Astrocyte (in vitro differentiated cells and primary cell): ENCODE measurements around the gene FRY. TPM values are rescaled to one million over a fixed set of nuclear protein-coding genes. Genes with fewer than 3 reads are reported as not detected.

Source experiments
- DNase-seq: peaks from one replicate; pipeline ENCODE4 v3.0.0-alpha.2; 2010; ENCODE audit warnings: low read depth
- FAIRE-seq: peaks from 2 replicates; lab custom pipeline; 2011; peaks lifted over from hg19 to GRCh38; lab: Jason Lieb, UNC
- H2AFZ ChIP-seq: 2 replicates; pipeline ENCODE4 v1.6.0; 2012; ENCODE audit warnings: low read depth, low read length, inconsistent platforms
- H3K27ac ChIP-seq: 2 replicates; pipeline ENCODE4 v1.5.1; 2011; ENCODE audit warnings: low read depth, low read length, inconsistent platforms
- H3K27me3 ChIP-seq: 2 replicates; pipeline ENCODE4 v1.6.0; 2011; ENCODE audit warnings: low read length, inconsistent platforms; ENCODE audit not compliant: insufficient read depth
- H3K36me3 ChIP-seq: 2 replicates; pipeline ENCODE4 v1.5.1; 2011; ENCODE audit warnings: low read length, inconsistent platforms; ENCODE audit not compliant: insufficient read depth
- H3K4me1 ChIP-seq: 2 replicates; pipeline ENCODE4 v1.5.1; 2011; ENCODE audit warnings: low read length, inconsistent platforms; ENCODE audit not compliant: insufficient read depth
- H3K4me2 ChIP-seq: 2 replicates; pipeline ENCODE4 v1.6.0; 2012; ENCODE audit warnings: low read length, inconsistent platforms
- H3K4me3 ChIP-seq: 2 replicates; pipeline ENCODE4 v1.5.1; 2011; ENCODE audit warnings: low read depth, mild to moderate bottlenecking, low read length, inconsistent platforms; ENCODE audit not compliant: insufficient read depth
- H3K79me2 ChIP-seq: 2 replicates; pipeline ENCODE4 v1.6.0; 2012; ENCODE audit warnings: mild to moderate bottlenecking, low read length, inconsistent platforms; ENCODE audit not compliant: insufficient read depth
- H3K9ac ChIP-seq: 2 replicates; pipeline ENCODE4 v1.6.0; 2012; ENCODE audit warnings: mild to moderate bottlenecking, low read length, inconsistent platforms
- H3K9me3 ChIP-seq: 2 replicates; pipeline ENCODE4 v1.5.1; 2012; ENCODE audit warnings: low read depth, mild to moderate bottlenecking, low read length, inconsistent platforms; ENCODE audit not compliant: insufficient read depth
- H4K20me1 ChIP-seq: 2 replicates; pipeline ENCODE4 v1.6.0; 2012; ENCODE audit warnings: low read length, inconsistent platforms; ENCODE audit not compliant: insufficient read depth
- H3K27ac Mint-ChIP-seq: one replicate; pipeline ENCODE4 v1.8.0; 2021; ENCODE audit warnings: mild to moderate bottlenecking, mixed read lengths; ENCODE audit not compliant: unreplicated experiment
- H3K27me3 Mint-ChIP-seq: one replicate; pipeline ENCODE4 v1.8.0; 2021; ENCODE audit warnings: low read depth, mixed read lengths; ENCODE audit not compliant: unreplicated experiment
- H3K36me3 Mint-ChIP-seq: one replicate; pipeline ENCODE4 v1.8.0; 2021; ENCODE audit warnings: low read depth, mixed read lengths; ENCODE audit not compliant: unreplicated experiment
- H3K4me1 Mint-ChIP-seq: one replicate; pipeline ENCODE4 v1.8.0; 2021; ENCODE audit warnings: low read depth, mixed read lengths; ENCODE audit not compliant: unreplicated experiment
- H3K4me3 Mint-ChIP-seq: one replicate; pipeline ENCODE4 v1.8.0; 2021; ENCODE audit warnings: mild to moderate bottlenecking, moderate library complexity, mixed read lengths; ENCODE audit not compliant: unreplicated experiment
- H3K9me3 Mint-ChIP-seq: one replicate; pipeline ENCODE4 v1.8.0; 2021; ENCODE audit warnings: mild to moderate bottlenecking, mixed read lengths; ENCODE audit not compliant: unreplicated experiment
- CTCF ChIP-seq: IDR thresholded peaks from 2 replicates; pipeline ENCODE4 v1.5.1; 2011; ENCODE audit warnings: low read depth, mild to moderate bottlenecking, inconsistent platforms, low read length, moderate library complexity; ENCODE audit not compliant: insufficient read depth
- EZH2 ChIP-seq: IDR thresholded peaks from 2 replicates; pipeline ENCODE4 v1.6.1; 2012; ENCODE audit warnings: mild to moderate bottlenecking, low read length, inconsistent platforms; ENCODE audit not compliant: insufficient read depth
- total RNA-seq: library from RNA; stranded (reverse); gene quantifications from 2 replicates; pipeline ENCODE4 v1.2.1, GENCODE V29; 2021

Gene FRY
- total RNA-seq, 1 donor from 2014 or later, result 4.6 TPM

GRCh38 chr13:32252812-32253438 is 221.4 kb downstream of the FRY start:
- H3K9me3 Mint-ChIP-seq, result no peaks in the 10 kb centered on the region
- H3K27ac ChIP-seq, result no peak overlapping the region
- no peak overlapping the region for H2AFZ ChIP-seq
- no peaks in the 10 kb centered on the region for H3K4me1 Mint-ChIP-seq
- H3K4me2 ChIP-seq, result no peak overlapping the region
- no peak for FAIRE-seq
- H3K4me3 Mint-ChIP-seq, result no peak overlapping the region
- H4K20me1 ChIP-seq, result no peaks in the 10 kb centered on the region
- H3K36me3 Mint-ChIP-seq, result peaks cover 3% of the 10 kb centered on the region
- no peaks in the 10 kb centered on the region for H3K27me3 Mint-ChIP-seq
- H3K4me1 ChIP-seq, result no peaks in the 10 kb centered on the region
- no peaks in the 10 kb centered on the region for H3K9me3 ChIP-seq
- H3K9ac ChIP-seq, result no peak overlapping the region
- H3K79me2 ChIP-seq, result no peaks in the 10 kb centered on the region
- H3K4me3 ChIP-seq, result no peak overlapping the region
- H3K27me3 ChIP-seq, result no peaks in the 10 kb centered on the region
- no peaks in the 10 kb centered on the region for H3K36me3 ChIP-seq
- no peak for TF ChIP-seq CTCF
- no peak for TF ChIP-seq EZH2
- DNase-seq, result no peak
- no peak overlapping the region for H3K27ac Mint-ChIP-seq

GRCh38 chr13:32253911-32254399 is 222.4 kb downstream of the FRY start:
- Histone ChIP-seq H3K9ac (no peak overlapping the region), H3K27me3 (no peaks in the 10 kb centered on the region), H3K79me2 (no peaks in the 10 kb centered on the region), H3K27ac (no peak overlapping the region), H3K36me3 (no peaks in the 10 kb centered on the region), H2AFZ (no peak overlapping the region), H3K4me1 (no peaks in the 10 kb centered on the region), H3K4me3 (no peak overlapping the region), H3K9me3 (no peaks in the 10 kb centered on the region), H3K4me2 (no peak overlapping the region), H4K20me1 (no peaks in the 10 kb centered on the region)
- Mint-ChIP-seq H3K4me1 (no peaks in the 10 kb centered on the region), H3K27ac (no peak overlapping the region), H3K9me3 (no peaks in the 10 kb centered on the region), H3K4me3 (no peak overlapping the region), H3K27me3 (no peaks in the 10 kb centered on the region), H3K36me3 (peaks cover 3% of the 10 kb centered on the region)
- FAIRE-seq (no peak), DNase-seq (no peak)
- TF ChIP-seq EZH2, result no peak

GRCh38 chr13:32254416-32254815 is 222.8 kb downstream of the FRY start:
- H3K79me2 ChIP-seq, result no peaks in the 10 kb centered on the region
- no peaks in the 10 kb centered on the region for H3K9me3 ChIP-seq
- no peak overlapping the region for H3K27ac ChIP-seq
- Mint-ChIP-seq H3K4me1 (no peaks in the 10 kb centered on the region), H3K27ac (no peak overlapping the region), H3K27me3 (no peaks in the 10 kb centered on the region), H3K4me3 (no peak overlapping the region), H3K36me3 (peaks cover 3% of the 10 kb centered on the region), H3K9me3 (no peaks in the 10 kb centered on the region)
- DNase-seq, result no peak
- no peaks in the 10 kb centered on the region for H3K36me3 ChIP-seq
- H3K4me1 ChIP-seq, result no peaks in the 10 kb centered on the region
- no peaks in the 10 kb centered on the region for H3K27me3 ChIP-seq
- H3K4me2 ChIP-seq, result no peak overlapping the region
- TF ChIP-seq EZH2 (no peak), CTCF (no peak)
- FAIRE-seq, result no peak
- H3K9ac ChIP-seq, result no peak overlapping the region
- no peak overlapping the region for H3K4me3 ChIP-seq
- no peaks in the 10 kb centered on the region for H4K20me1 ChIP-seq
- H2AFZ ChIP-seq, result no peak overlapping the region
